Measurements from ENCODE around the gene SORL1-AS1.

SORL1-AS1 gene

DNA sequence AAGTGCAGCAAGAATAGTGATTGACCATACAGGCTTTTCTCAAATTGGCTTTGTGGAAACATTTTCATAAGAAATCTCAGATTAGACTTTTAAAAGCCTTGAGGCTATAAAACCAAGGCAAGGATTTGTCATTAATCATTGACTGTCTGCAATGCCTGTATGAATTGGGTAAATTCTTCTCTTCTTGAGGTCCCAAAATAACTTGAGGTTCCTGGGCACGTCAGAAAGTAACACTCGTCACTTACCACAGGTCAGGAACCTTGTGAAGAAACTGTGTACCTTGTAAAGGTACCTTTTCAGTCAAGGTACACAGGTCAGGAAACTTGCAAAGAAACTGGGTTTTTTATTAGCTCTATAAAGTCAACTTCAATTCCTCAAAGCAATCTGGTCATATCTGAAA is 43.9 kb downstream of the SORL1-AS1 start:
- no peak for TF ChIP-seq CREB1 (CRISPR knock-in tag; IDR thresholded peaks at IDR 0.05)
- no peak for TF ChIP-seq MYBL2 (CRISPR knock-in tag; IDR thresholded peaks at IDR 0.05)
- no peak for TF ChIP-seq KAT7 (CRISPR knock-in tag; IDR thresholded peaks at IDR 0.05; ENCODE audit: borderline replicate concordance)
- no peak for TF ChIP-seq ZNF423 (CRISPR knock-in tag; IDR thresholded peaks at IDR 0.05)
- no peak for TF ChIP-seq ETV6 (CRISPR knock-in tag; IDR thresholded peaks at IDR 0.05)
- TF ChIP-seq ATF1 (CRISPR knock-in tag; IDR thresholded peaks at IDR 0.05): no peak
- TF ChIP-seq RORB (CRISPR knock-in tag; IDR thresholded peaks at IDR 0.05): no peak
- no peak for TF ChIP-seq TCF7 (CRISPR knock-in tag; IDR thresholded peaks at IDR 0.05; ENCODE audit: low read depth)
- Mint-ChIP-seq H3K27ac (peak overlapping the region; percentile 63; the same call in 1 of the 2 replicates), H3K4me1 (peaks cover 51% of the 10 kb centered on the region), H3K9me3 (peaks cover 3% of the 10 kb centered on the region; the same call in 1 of the 2 replicates), H3K4me3 (no peak overlapping the region), H3K27me3 (ENCODE audit: low read depth) (no peaks in the 10 kb centered on the region), H3K36me3 (peaks cover 6% of the 10 kb centered on the region)
- ChIA-PET POLR2A (interaction anchor here (0.6 to 0.7 kb wide), 3 partner anchors 9 to 863 kb away, joined by 3 to 7 read pairs (median 3); no protein-coding TSS in a partner anchor), CTCF (interaction anchor here (0.6 kb wide), 1 partner anchor 65 kb away, joined by 3 read pairs; no protein-coding TSS in a partner anchor)
- DNase-seq (ENCODE audit: low spot score) (no peak), ATAC-seq (no peak)

DNA sequence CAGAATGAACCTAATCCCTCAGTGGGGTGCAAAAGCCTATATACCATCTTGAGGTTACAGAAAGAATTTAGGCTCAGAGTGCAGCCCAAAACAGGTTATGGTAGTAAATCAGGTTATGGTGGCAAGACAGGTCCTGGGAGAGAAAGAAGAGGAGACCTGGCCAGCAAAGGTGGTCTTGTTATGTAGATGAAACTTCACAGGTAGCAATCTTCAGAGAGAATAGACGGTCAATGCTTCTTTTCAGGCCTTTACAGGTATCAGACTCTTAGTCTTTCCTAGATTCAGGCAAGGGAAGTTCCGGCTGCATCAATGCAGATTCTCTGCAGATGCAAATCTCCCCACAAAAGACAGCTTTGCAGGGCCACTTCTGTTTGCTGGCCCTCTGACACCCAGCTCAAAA is 46.5 kb downstream of the SORL1-AS1 start:
- no peak for TF ChIP-seq ESRRA (CRISPR knock-in tag; IDR thresholded peaks at IDR 0.05; ENCODE audit: borderline replicate concordance)
- TF ChIP-seq ZNF423 (CRISPR knock-in tag; IDR thresholded peaks at IDR 0.05): peak; percentile 31; the same call in 1 of the 2 replicates
- peak; percentile 67 for TF ChIP-seq TEAD1 (CRISPR knock-in tag; IDR thresholded peaks at IDR 0.05)
- peak; percentile 77; the same call in 1 of the 2 replicates for TF ChIP-seq ETV6 (CRISPR knock-in tag; IDR thresholded peaks at IDR 0.05)
- TF ChIP-seq ZNF138 (CRISPR knock-in tag; conservative IDR thresholded peaks at IDR 0.05): no peak
- no peak for TF ChIP-seq STAT6 (CRISPR knock-in tag; conservative IDR thresholded peaks at IDR 0.05; ENCODE audit: low read depth)
- peak; percentile 35; the same call in 1 of the 2 replicates for TF ChIP-seq ZNF219 (CRISPR knock-in tag; IDR thresholded peaks at IDR 0.05; ENCODE audit: borderline replicate concordance)
- TF ChIP-seq FOXK1 (CRISPR knock-in tag; IDR thresholded peaks at IDR 0.05): peak; percentile 14; the same call in 1 of the 2 replicates
- TF ChIP-seq USF2 (CRISPR knock-in tag; IDR thresholded peaks at IDR 0.05): 0 out of 2 replicates have a peak, but pooled peaks have one; percentile 11
- TF ChIP-seq, protein P1, sequence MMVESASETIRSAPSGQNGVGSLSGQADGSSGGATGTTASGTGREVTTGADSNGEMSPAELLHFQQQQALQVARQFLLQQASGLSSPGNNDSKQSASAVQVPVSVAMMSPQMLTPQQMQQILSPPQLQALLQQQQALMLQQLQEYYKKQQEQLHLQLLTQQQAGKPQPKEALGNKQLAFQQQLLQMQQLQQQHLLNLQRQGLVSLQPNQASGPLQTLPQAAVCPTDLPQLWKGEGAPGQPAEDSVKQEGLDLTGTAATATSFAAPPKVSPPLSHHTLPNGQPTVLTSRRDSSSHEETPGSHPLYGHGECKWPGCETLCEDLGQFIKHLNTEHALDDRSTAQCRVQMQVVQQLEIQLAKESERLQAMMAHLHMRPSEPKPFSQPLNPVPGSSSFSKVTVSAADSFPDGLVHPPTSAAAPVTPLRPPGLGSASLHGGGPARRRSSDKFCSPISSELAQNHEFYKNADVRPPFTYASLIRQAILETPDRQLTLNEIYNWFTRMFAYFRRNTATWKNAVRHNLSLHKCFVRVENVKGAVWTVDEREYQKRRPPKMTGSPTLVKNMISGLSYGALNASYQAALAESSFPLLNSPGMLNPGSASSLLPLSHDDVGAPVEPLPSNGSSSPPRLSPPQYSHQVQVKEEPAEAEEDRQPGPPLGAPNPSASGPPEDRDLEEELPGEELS (CRISPR knock-in tag; IDR thresholded peaks at IDR 0.05): peak; percentile 51; the same call in 1 of the 2 replicates
- 0 out of 2 replicates have a peak, but pooled peaks have one; percentile 32 for TF ChIP-seq ZSCAN18 (CRISPR knock-in tag; IDR thresholded peaks at IDR 0.05)
- Mint-ChIP-seq H3K4me3 (peak overlapping the region; percentile 35; the same call in 1 of the 2 replicates), H3K9me3 (peaks cover 21% of the 10 kb centered on the region), H3K27ac (peak overlapping the region; percentile 95), H3K4me1 (peaks cover 55% of the 10 kb centered on the region), H3K36me3 (peaks cover 24% of the 10 kb centered on the region), H3K27me3 (ENCODE audit: low read depth) (no peaks in the 10 kb centered on the region)
- ATAC-seq (peak; percentile 97), DNase-seq (ENCODE audit: low spot score) (peak; percentile 25)
- ChIA-PET CTCF (interaction anchor here (0.6 to 1.8 kb wide), 10 partner anchors 14 to 1099 kb away, joined by 3 to 11 read pairs (median 4); no protein-coding TSS in a partner anchor), POLR2A (interaction anchor here (0.7 to 0.9 kb wide), 2 partner anchors 39 to 45 kb away, joined by 3 read pairs; no protein-coding TSS in a partner anchor)

Data from WTC11 (cell line).